Osteocyte (in vitro differentiated cells): ENCODE results near the gene CIROP. TPM values are rescaled to one million over a fixed set of nuclear protein-coding genes. Genes with fewer than 3 reads are reported as not detected.

Source experiments
- DNase-seq: peaks from one replicate; pipeline ENCODE4 v3.0.0; 2021; ENCODE audit warnings: mixed read lengths; ENCODE audit not compliant: unreplicated experiment; ENCODE audit errors: extremely low spot score
- H3K27ac Mint-ChIP-seq: one replicate; pipeline ENCODE4 v1.8.0; 2021; ENCODE audit warnings: mild to moderate bottlenecking, mixed read lengths; ENCODE audit not compliant: unreplicated experiment
- H3K27me3 Mint-ChIP-seq: one replicate; pipeline ENCODE4 v1.8.0; 2021; ENCODE audit warnings: mixed read lengths; ENCODE audit not compliant: unreplicated experiment
- H3K36me3 Mint-ChIP-seq: one replicate; pipeline ENCODE4 v1.8.0; 2021; ENCODE audit warnings: mixed read lengths; ENCODE audit not compliant: unreplicated experiment
- H3K4me1 Mint-ChIP-seq: one replicate; pipeline ENCODE4 v1.8.0; 2021; ENCODE audit warnings: mixed read lengths; ENCODE audit not compliant: unreplicated experiment
- H3K4me3 Mint-ChIP-seq: one replicate; pipeline ENCODE4 v1.8.0; 2021; ENCODE audit warnings: mild to moderate bottlenecking, moderate library complexity, mixed read lengths; ENCODE audit not compliant: unreplicated experiment
- H3K9me3 Mint-ChIP-seq: one replicate; pipeline ENCODE4 v1.8.0; 2021; ENCODE audit warnings: mixed read lengths; ENCODE audit not compliant: unreplicated experiment
- total RNA-seq: library from RNA; stranded (reverse); gene quantifications from 2 replicates; pipeline ENCODE4 v1.2.1, GENCODE V29; 2021
- TF ChIP-seq, protein P1 (sequence below): fragments of 200-600 bp; sonication (generic); IDR thresholded peaks from 2 replicates; pipeline ENCODE4 v1.5.0; 2021; ENCODE audit warnings: antibody characterized with exemption, mild to moderate bottlenecking, moderate library complexity

Gene CIROP
- total RNA-seq, 1 donor from 2014 or later, result not detected

- Mint-ChIP-seq H3K36me3 (no peaks in the 10 kb centered on the region), H3K27me3 (peaks cover 29% of the 10 kb centered on the region), H3K4me1 (peaks cover 10% of the 10 kb centered on the region), H3K4me3 (no peak overlapping the region), H3K27ac (no peak overlapping the region), H3K9me3 (no peaks in the 10 kb centered on the region)
- TF ChIP-seq, protein P1, sequence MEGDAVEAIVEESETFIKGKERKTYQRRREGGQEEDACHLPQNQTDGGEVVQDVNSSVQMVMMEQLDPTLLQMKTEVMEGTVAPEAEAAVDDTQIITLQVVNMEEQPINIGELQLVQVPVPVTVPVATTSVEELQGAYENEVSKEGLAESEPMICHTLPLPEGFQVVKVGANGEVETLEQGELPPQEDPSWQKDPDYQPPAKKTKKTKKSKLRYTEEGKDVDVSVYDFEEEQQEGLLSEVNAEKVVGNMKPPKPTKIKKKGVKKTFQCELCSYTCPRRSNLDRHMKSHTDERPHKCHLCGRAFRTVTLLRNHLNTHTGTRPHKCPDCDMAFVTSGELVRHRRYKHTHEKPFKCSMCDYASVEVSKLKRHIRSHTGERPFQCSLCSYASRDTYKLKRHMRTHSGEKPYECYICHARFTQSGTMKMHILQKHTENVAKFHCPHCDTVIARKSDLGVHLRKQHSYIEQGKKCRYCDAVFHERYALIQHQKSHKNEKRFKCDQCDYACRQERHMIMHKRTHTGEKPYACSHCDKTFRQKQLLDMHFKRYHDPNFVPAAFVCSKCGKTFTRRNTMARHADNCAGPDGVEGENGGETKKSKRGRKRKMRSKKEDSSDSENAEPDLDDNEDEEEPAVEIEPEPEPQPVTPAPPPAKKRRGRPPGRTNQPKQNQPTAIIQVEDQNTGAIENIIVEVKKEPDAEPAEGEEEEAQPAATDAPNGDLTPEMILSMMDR, result no peak
- no peak for DNase-seq
Observed at GRCh38 chr14:23137813-23138535, 33.2 kb upstream of the CIROP start.

- TF ChIP-seq, protein P1, result no peak
- DNase-seq, result no peak
- no peak overlapping the region for H3K27ac Mint-ChIP-seq
- no peak overlapping the region for H3K4me3 Mint-ChIP-seq
- peaks cover 29% of the 10 kb centered on the region for H3K27me3 Mint-ChIP-seq
- no peaks in the 10 kb centered on the region for H3K9me3 Mint-ChIP-seq
- H3K36me3 Mint-ChIP-seq, result no peaks in the 10 kb centered on the region
- H3K4me1 Mint-ChIP-seq, result peaks cover 9% of the 10 kb centered on the region
Observed at GRCh38 chr14:23137192-23137812, 32.5 kb upstream of the CIROP start.

DNA sequence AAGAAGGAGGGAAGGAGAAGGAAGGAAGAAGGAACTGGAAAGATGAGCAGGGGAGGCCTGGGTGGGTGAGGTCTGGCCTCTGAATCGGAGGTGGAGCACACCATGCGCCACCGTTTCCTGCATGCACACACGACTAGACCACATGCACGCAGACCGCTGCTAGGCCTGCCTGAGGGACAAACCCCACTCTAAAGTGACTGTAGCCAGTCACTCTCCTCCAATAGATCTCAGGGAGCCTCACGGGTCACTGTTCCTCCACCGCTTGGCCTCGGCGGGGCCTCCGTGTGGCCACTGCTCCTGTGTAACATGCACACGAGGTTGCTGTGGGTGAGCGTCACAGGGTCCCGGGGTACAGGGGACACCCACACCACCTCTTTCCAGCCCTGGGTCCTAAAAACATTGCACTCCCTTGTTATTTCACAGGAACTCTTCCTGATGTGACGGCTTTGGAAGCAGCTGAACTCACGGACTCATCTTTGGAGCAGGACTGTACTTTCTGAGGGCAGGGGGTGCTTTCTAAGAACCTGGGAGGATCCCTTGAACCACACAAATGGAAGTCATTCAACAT lies 31.9 kb upstream of the CIROP start:
- Mint-ChIP-seq H3K4me1 (peaks cover 2% of the 10 kb centered on the region), H3K36me3 (no peaks in the 10 kb centered on the region), H3K27me3 (peaks cover 29% of the 10 kb centered on the region), H3K9me3 (no peaks in the 10 kb centered on the region), H3K27ac (no peak overlapping the region), H3K4me3 (no peak overlapping the region)
- no peak for DNase-seq
- TF ChIP-seq, protein P1, result no peak

GRCh38 chr14:23132970-23133369 lies 28.2 kb upstream of the CIROP start:
- H3K36me3 Mint-ChIP-seq, result no peaks in the 10 kb centered on the region
- no peak for DNase-seq
- no peaks in the 10 kb centered on the region for H3K9me3 Mint-ChIP-seq
- no peak overlapping the region for H3K27ac Mint-ChIP-seq
- peaks cover 33% of the 10 kb centered on the region for H3K27me3 Mint-ChIP-seq
- TF ChIP-seq, protein P1, result no peak
- H3K4me1 Mint-ChIP-seq, result no peaks in the 10 kb centered on the region
- H3K4me3 Mint-ChIP-seq, result no peak overlapping the region

GRCh38 chr14:23131482-23131881 lies 26.7 kb upstream of the CIROP start:
- TF ChIP-seq, protein P1, result no peak
- H3K36me3 Mint-ChIP-seq, result no peaks in the 10 kb centered on the region
- no peaks in the 10 kb centered on the region for H3K4me1 Mint-ChIP-seq
- no peak overlapping the region for H3K27ac Mint-ChIP-seq
- H3K4me3 Mint-ChIP-seq, result no peak overlapping the region
- H3K9me3 Mint-ChIP-seq, result no peaks in the 10 kb centered on the region
- DNase-seq, result no peak
- H3K27me3 Mint-ChIP-seq, result peaks cover 33% of the 10 kb centered on the region
